ENCODE data around the gene SMURF1. TPM values are rescaled to one million over a fixed set of nuclear protein-coding genes. Genes with fewer than 3 reads are reported as not detected.

The SMURF1 gene
- total and polyA plus RNA-seq, 2 of the 8 experiments (the other 6 are each of a cell fraction or from before 2014, with no cell fraction given) = 9.6 to 24.5 TPM

DNA sequence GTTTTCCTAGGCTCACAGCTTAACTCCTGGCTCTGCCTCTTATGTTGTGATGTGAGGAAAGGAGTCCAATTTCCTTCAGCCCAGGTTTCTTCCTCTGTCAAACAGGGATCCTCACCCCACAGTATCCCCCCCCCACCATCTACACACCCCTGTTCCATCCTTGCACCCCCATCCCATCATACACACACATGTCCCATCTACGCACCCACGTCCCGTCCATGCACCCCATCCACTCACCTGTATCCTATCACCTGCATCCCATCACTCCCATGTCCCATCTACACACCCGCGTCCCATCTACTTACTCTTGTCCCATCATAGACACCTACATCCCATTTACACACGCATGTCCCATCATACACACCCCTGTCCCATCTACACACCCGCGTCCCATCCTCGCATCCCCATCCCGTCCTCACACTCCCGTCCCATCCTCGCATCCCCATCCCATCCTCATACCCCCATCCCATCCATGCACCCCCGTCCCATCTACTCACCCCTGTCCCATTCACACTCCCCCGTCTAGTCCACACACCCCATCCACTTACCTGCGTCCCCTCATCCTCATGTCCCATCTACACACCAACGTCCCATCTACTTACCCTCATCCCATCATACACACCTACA, 148.3 kb downstream of the SMURF1 start:
- no peak overlapping the region for H3K4me2 ChIP-seq (ENCODE audit: insufficient read depth in 1 of 2, low read depth in 2 of 2, low read length in 2 of 2)
- H3K23ac ChIP-seq (ENCODE audit: insufficient read length) = no peak overlapping the region
- H3K9me3 ChIP-seq (ENCODE audit: insufficient read depth in 2 of 2, low read depth in 1 of 2, low read length in 1 of 2) = no peaks in the 10 kb centered on the region
- peaks cover 24 to 60% (median 53%) of the 10 kb centered on the region in 4 experiments; a peak in 7 of 8 replicates for H3K36me3 ChIP-seq (ENCODE audit: control insufficient read depth in 2 of 4, insufficient read depth in 4 of 4, low read length in 3 of 4)
- no peaks in the 10 kb centered on the region for H3K79me1 ChIP-seq (ENCODE audit: low read depth, low read length)
- H2BK20ac ChIP-seq (ENCODE audit: low read length) = no peak overlapping the region
- H3K27me3 ChIP-seq (replicated peaks in 1 of 4; ENCODE audit: control insufficient read depth in 3 of 4, extremely low read depth in 1 of 4, insufficient read depth in 3 of 4, low read length in 3 of 4) = no peaks in the 10 kb centered on the region
- CTCF ChIA-PET (ENCODE audit: partially characterized antibody) = interaction anchor here (1.1 kb wide), 1 partner anchor 11 kb away, joined by 5 read pairs; no protein-coding TSS in a partner anchor
- H2BK5ac ChIP-seq (ENCODE audit: low read depth, low read length) = 0 out of 2 replicates have a peak overlapping the region, but pooled peaks have one; percentile 40
- no peaks in the 10 kb centered on the region for H3K4me1 ChIP-seq (replicated peaks in 1 of 4; ENCODE audit: control insufficient read depth in 3 of 4, insufficient read depth in 4 of 4, low read length in 3 of 4)
- FAIRE-seq = no peak
- H3K23me2 ChIP-seq (ENCODE audit: low read depth, low read length) = no peaks in the 10 kb centered on the region; the same call in 1 of the 2 replicates
- POLR2A ChIA-PET (ENCODE audit: partially characterized antibody) = no interaction called here
- no peak overlapping the region for H3K4me3 ChIP-seq (ENCODE audit: extremely low read depth in 1 of 4, insufficient read depth in 2 of 4, low read depth in 3 of 4, low read length in 4 of 4)
- TF ChIP-seq FOSL1 (IDR thresholded peaks at IDR 0.05; ENCODE audit: insufficient read depth, low read depth, low read length) (no peak), CREB1 (IDR thresholded peaks at IDR 0.05) (no peak), TAF1 (IDR thresholded peaks at IDR 0.05; ENCODE audit: low read depth, low read length) (no peak), SP4 (IDR thresholded peaks at IDR 0.05; ENCODE audit: low read length) (no peak), SP2 (IDR thresholded peaks at IDR 0.05; ENCODE audit: low read length) (no peak), RXRA (IDR thresholded peaks at IDR 0.05; ENCODE audit: insufficient read depth, low read depth, low read length) (no peak)
- peak overlapping the region in 1 of 4 experiments; percentile 19; a peak in 1 of 7 replicates for H3K9ac ChIP-seq (replicated peaks in 1 of 4; ENCODE audit: extremely low read depth in 1 of 4, low read depth in 3 of 4, low read length in 3 of 4)
- H2AFZ ChIP-seq (ENCODE audit: low read length) = no peak overlapping the region
- H4K20me1 ChIP-seq (replicated peaks in 1 of 2; ENCODE audit: control insufficient read depth in 1 of 2, insufficient read depth in 2 of 2, low read length in 2 of 2) = peaks cover 5 to 9% of the 10 kb centered on the region in 2 experiments
- H3K79me2 ChIP-seq (ENCODE audit: control insufficient read depth in 1 of 2, insufficient read depth in 2 of 2, low read length in 2 of 2) = no peaks in the 10 kb centered on the region
- peak overlapping the region; percentile 46; the same call in 1 of the 2 replicates for H2BK12ac ChIP-seq (ENCODE audit: low read depth, low read length)
- no peak overlapping the region for H2AK5ac ChIP-seq (ENCODE audit: low read depth, low read length)
- H3K56ac ChIP-seq (replicated peaks; ENCODE audit: insufficient read length, low read depth, low read length) = no peak overlapping the region
- DNase-seq (ENCODE audit: low read depth in 1 of 2, low spot score in 2 of 2) = no peak
- H3K18ac ChIP-seq (ENCODE audit: extremely low read depth, low read length) = no peak overlapping the region
- H3K27ac ChIP-seq (ENCODE audit: low read depth, low read length) = no peak overlapping the region
- H3K14ac ChIP-seq (ENCODE audit: insufficient read length) = no peak overlapping the region
- H3K4ac ChIP-seq (replicated peaks; ENCODE audit: insufficient read length, low read depth, low read length) = no peak overlapping the region
- H2BK15ac ChIP-seq (ENCODE audit: low read length) = no peak overlapping the region
- 94 to 99% methylated on average over 11 to 16 of the region's 16 CpGs for WGBS, 2 experiments (ENCODE audit: extremely low coverage in 1 of 2, insufficient coverage in 1 of 2, insufficient read length in 1 of 2, insufficient replicate concordance in 2 of 2, low coverage in 1 of 2, low lambda C conversion rate in 2 of 2, missing lambda C conversion rate in 1 of 2)
- H2BK120ac ChIP-seq (replicated peaks; ENCODE audit: low read depth, low read length) = no peak overlapping the region
- H4K8ac ChIP-seq (ENCODE audit: extremely low read depth, insufficient read depth, low read length) = no peak overlapping the region
- no peak overlapping the region for H4K91ac ChIP-seq (replicated peaks; ENCODE audit: insufficient read length, low read length)
- no peak overlapping the region for H4K5ac ChIP-seq (ENCODE audit: insufficient read length, low read depth, low read length)

Measured in H1 (cell line).